Hypothalamus (tissue), 51 donors: ENCODE measurements around the gene VEPH1.

ENCODE experiments used
- DNase-seq, 51 donors: peaks; one replicate each; lab custom pipeline; 2025; lab: John Stamatoyannopoulos, UW

VEPH1 gene

DNA sequence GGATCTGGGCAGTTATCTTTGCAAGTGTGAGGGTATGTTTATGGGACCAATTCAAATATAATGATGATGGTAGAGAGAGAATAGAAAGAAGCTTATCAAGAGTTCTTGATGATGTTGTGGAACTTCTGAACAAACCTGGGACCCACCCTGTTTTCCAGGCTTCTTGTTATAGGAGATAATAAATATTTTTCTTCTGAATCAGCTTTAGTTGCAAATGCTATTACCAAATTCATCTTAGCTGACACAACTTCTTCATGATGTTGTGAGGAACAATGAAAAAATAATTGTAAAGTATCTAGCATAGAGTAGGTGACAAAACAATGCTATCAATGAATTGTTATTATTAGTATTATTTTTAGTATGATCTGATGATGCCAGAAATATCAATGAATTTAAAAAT is 110.1 kb downstream of the VEPH1 start:
- DNase-seq, result no peak

DNA sequence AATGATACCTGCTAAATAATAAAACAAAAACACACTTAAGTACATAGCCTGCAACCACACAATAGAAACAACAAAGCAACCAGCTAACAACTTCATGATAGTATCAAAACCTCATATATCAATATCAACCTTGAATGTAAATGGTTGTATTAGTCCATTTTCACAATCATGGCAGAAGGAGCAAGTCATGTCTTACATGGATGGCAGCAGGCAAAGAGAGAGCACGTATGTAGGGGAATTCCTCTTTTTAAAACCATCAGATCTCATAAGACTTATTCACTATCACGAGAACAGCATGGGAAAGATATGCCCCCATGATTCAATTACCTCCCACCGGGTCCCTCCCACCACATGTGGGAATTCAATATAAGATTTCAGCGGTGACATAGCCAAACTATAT is 111.1 kb downstream of the VEPH1 start:
- no peak for DNase-seq

DNA sequence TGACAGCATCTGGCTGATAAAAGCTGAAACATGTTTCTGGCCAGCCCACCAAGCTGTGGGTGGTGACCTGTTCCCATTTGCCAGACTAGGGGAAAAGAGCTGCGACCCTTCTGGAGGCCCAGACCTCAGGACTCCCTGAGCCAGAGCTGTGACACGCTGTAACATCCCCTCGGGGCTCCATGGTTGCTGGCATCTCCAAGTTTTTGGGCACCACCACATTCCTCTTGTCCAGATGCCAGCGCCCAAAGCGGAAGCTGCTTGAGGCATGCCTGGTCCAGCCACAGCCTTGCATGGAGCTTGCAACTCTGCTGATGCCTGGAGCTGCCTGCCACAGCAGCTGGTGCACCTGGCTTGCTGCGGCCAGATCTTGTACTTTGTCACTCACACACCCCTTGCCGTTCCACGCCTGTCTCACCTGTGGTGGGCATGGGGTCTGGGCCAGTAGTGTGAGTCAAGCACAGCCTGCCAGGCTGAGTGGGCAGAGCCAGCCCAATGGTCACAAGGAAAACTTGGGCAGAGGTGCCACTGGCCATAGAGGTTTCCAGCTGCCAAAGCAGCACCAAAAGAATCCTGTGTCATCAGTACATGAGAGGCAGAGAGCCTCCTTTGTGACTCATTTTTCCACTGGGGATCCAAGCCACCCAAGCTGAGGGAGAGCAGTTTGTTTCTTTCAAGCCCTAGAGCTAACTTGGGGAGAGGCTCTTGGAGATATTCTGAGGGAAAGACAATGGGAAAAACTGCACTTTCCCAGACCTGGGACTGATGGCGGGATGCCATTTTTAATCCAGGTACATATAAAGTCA is 112.3 kb downstream of the VEPH1 start:
- no peak for DNase-seq

DNA sequence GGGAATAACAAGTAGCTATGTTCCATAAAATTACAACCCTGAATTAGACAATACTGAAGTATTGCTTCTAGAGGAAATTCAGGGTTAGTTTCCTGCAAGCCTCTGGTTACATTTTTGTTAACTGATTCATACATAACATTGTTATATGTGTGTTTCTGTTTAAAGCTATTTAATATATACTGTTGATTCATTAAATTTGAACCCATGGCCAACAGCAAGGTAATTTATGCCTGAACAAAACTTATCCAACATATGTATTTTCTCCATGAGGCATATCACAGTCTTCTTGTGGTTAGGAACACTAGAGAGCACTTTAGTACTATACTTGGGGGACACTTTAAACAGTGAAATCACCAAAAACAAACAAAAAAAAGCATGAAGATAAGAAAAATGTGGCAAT is 114.2 kb downstream of the VEPH1 start:
- DNase-seq, result no peak

DNA sequence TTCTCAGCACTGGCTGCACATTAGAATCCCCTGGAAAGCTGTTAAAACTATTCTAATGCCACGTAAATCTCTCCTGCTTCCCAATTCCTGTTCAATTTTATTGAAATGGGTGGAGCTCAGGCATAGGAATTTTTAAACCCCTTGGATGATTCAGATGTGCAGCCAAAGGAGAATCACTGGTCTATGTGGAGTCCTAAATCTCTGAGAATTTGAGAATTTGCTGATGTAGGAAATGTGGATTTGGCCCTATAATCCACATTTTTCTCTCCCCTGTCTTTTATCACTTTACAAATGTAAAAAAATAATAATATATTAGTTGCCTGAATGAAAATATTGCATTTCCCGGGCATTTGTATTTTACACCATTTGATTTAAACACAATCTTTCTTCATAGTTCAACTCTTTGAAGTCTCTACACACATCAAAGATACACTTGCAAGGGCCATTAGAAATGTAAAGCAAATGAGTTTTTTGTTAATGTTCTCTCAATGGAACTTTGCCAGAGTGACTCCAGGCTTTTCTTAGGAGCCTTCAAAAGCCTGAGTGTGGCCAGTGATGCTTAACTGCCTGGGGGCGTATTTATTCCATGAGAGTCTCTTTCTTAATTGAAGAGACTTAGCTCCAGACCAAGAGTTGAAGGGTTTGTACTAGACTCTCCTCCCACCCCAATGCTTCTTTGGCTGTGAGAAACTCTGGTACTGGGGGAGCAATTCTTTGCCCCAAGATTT is 115.3 kb downstream of the VEPH1 start:
- no peak for DNase-seq

DNA sequence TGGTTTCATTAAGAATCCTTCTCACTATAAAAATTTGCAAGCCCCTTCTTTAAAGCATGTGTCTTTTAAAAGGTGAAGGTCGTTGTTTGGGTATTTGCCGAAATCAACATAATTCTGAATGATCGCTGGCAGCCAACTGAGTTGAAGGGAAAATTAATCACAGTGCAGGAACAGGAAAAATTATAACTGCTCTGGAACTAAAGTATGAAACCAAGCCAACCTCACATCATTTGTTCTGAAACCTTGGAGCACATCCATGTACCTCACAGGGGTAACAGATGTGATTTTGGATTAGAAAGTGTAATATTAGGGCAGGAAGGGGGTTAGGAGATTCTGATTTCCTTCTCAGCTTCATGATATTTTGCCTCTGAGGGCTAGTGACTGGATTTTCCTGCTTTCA is 118.7 kb downstream of the VEPH1 start:
- no peak for DNase-seq

DNA sequence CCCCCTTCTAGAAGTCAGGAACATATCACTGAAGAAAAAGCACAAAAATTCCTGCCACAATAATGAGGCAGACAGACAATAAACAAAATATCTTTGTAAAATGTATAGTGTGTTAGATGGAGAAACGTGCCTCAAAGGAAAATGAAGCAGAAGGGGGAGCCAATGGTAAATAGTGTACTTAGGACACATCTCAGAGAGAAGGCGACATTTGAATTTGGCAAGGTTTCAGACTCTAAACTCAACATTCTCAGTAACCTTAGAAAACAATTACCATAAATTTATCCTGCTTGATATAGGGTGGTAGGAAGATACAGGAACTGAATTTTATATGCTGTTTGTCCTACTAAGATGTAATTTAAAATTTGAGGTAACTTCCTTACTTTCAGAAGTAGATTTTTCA is 119.2 kb downstream of the VEPH1 start:
- DNase-seq, result no peak

DNA sequence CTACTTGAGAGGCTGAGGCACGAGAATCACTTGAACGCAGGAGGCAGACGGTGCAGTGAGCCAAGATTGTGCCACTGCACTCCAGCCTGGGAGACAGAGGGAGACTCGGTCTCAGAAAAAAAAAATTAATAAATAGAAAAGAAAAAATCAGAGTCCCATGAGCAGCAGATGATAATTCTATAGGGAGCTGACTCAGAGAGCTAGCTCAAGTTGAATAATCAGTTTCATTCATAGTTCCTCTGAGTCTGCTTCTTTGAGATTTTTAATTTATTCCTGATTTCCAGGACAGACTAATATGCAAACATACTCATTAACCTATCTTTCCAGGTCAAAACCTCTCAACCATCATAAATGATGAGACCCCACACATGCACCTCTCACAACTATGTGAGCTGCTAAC is 121.6 kb downstream of the VEPH1 start:
- no peak for DNase-seq

DNA sequence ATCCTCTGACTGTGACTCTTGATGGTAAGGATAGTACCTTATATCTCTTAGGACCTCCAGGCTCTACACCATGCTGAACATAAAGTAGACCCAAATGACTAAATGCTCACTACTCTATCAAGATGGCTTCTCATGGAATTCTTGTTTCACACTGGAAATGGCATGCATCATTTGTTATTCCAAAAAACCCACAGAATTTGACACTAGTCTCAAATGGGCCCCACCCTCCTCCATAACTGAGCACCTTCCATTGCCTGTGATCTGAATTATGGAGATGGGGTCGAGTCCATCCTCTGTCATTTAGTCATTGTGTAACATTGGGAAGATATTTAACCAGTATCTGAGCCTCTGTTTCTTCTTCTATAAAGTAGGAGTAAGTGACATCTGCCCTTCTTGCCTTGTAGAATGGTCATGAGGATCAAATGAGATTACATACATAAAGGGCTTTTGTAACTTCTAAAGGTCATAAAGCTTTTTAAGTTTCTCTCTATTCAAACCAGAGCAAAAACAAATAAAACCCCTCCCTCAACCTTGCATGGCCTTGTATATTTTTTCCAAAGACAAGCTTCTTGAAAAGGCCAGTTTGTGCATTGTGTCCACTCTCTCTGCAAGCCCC is 123.6 kb downstream of the VEPH1 start:
- no peak for DNase-seq

DNA sequence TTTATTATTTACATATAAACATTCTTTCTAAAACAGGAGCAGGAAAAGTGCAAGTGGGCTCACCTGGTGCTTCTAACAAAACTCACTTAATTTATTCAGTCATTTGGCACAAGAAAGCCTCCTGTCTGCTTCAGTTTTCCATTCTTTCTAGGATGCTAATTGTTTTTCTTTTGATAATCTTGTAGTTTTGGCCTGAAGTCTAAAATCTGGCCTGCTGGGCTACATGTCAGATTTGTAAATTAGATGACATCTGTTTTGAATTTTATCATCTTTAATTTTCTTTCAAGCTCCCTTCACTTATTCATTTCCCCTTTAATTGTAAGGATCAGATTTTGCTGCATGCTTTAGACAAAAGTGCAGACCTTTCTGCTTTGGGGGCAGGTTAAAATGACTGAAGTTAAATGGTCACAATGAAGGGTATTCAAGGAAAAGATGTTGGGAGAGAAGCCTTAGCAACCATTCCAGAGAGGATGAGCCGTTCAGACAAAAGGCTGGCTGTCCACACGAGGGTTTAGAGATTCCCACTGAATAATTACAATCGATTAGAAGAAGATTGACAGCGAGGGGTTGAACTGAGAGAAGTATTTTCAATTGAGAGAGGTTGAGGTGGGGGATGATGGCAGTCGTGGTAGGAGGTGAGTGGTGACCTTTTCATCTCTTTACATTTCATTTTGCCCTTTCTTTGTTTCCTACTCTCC is 126.5 kb downstream of the VEPH1 start:
- DNase-seq, result no peak

DNA sequence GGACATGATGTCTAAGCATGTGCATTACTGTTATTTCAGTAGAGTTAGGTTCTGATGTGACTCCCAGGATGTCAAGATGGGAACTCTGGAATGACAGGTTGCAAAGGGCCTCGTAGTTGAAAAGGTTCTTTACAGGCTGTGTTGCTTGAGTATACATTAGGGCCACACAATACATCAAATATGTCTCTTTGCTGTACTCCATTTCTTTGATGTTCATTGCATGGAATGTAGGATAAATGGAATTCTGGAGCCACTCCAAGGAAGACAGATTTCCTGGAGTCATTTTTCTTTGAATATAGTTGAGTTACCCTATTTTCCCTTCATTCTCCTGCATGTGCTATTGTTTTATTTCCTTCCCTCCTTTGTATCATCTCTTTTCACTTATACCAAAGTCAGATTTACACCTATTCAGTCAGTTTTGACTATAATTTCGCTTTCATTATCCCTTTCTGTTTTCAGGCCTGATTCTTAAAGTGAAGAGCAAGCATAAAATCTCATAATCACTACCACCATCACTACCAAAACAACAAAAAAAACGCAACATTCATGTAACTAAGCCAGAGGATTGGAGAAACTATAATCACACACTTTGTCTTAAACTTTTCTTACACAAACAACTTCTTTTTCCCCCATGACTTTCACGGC is 127.8 kb downstream of the VEPH1 start:
- DNase-seq, result no peak

DNA sequence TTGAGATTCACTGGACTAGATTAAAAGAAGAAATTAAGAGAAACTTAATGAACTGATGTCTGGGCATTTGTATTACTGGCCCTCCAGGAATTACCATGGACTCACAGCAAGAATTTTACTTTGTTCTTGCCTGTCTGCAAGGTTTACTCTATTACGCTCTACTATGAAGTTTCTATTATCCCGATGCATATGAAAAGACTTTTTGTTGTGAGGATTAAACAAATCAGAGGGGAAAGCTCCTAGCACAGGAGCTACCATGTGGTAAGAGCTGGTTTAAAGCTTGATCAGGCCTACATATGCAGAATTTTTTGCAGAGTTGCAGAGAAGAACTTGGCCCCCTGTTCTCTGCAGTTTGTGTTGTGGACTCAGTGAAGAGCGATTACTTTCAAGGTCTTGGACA is 128.3 kb downstream of the VEPH1 start:
- DNase-seq, result no peak

DNA sequence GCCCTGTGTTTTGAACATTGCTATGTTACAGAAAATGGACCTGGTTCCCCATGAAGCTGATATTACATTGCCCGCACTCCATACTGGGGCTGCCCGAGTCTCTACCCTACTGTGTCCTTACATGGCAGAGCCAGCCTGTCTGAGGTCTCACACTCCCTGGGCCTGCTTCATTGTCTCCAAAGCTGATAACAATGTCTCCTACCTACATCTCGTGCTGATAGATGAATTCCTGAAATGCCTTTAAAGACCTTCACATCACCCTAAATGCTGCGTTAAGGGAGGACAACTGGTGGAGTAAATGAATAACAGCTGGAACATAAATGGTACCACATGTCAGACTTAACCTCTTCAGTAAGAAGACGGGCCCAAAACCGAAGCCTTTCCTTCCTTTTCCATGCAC is 129.4 kb downstream of the VEPH1 start:
- no peak for DNase-seq

DNA sequence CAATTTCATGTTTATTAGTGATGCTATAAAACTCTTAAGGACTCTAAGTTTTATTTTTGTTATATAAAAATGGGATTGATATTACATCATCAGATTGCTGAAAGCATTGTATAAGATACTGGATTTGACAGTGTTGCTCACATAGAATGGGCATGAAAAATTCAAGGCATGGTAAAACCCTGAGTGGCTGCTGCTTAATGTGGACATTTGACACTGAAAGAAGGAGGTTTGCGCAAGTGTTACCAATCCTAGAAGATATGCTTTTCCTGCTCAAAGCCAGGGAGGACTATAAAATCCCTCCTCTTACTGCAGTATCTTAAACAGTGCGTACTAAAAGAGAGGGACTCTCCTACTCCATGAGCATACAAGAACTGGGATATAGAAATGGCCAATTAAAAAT is 132.3 kb downstream of the VEPH1 start:
- DNase-seq, result no peak

DNA sequence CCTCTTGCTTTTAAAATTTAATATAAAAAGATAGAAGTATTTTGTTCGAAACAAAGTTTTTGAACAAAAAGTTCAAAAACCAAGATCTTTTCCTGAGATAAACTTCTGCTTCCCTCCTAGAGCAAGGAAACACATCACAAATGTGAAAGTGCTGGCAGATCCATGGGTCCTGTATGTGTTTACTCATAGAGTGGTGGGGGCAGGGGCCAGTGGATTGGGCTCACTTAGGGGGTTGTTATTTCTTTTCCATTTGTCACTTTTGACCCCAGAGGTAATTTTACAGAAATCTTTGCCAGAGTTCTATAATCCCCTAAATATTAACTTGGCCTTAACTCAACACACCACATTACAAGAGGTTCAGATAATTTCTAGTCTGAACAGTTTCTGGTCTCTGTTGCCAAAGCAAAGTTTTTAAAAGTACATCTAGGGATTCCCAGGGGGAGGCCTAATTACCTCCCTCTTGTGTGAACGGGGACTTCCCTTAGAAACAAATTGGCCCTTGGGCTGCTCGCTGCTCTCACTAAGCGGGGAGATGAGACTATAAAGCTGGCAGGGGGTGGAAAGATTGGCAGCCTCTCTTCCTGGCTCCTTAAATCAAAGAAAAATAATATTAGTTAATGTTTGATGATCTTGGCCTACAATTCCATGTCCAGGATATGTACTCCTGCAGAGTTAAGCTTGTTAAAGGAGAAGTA is 133.3 kb downstream of the VEPH1 start:
- DNase-seq, result no peak

DNA sequence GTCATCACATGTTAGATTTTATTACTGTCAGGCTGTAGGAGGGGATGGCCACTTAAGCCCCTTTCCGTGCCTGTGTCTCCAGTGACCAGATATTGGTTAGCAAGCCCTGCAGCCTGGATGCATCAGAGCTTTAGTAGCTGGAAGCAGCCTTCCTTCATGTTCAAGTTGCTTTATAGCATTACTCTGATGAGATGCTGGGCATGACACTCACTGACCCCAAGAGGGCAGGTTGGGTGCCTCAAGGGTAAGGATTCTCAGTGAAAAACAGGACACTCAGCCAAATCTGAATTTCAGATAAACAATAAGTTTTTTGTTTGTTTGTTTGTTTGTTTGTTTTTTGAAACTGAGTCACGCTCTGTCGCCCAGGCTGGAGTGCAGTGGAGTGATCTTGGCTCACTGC is 135.0 kb downstream of the VEPH1 start:
- no peak for DNase-seq

DNA sequence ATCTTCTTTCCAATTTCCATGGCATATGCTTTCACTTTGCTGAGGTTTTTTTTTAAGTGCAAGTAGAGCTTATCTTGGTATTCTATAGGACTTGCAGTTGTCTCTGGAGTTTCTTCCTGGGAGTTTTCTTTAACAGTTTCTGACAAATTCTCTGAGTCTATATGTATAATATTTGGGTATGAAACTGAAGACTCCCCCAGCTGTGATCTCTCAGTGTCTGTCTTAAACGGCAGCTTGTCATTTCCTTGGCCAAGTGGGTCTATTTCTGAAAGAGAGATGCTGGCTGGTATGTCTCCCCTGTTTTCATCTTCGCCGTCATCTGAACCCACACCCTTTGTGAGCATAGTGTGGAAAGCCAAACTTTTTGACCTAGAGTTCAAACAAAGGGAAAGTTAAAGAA is 139.8 kb downstream of the VEPH1 start:
- DNase-seq, result no peak

DNA sequence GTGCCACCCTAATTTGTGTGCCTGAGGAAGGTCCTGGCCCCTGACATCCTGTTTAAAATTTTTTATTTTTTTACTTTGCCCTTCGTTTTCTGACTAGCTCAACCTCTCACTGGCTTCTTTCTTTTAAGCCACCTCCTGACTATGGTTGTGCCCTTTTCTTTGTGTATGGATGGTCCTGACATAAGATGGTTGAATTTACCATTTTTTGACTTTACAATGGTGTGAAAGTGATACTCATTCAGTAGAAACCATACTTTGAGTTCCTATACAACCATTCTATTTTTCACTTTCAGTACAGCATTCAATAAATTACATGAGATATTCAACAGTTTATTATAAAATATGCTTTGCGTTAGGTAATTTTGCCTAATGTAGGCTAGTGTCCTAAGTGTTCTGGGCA is 140.9 kb downstream of the VEPH1 start:
- no peak for DNase-seq

DNA sequence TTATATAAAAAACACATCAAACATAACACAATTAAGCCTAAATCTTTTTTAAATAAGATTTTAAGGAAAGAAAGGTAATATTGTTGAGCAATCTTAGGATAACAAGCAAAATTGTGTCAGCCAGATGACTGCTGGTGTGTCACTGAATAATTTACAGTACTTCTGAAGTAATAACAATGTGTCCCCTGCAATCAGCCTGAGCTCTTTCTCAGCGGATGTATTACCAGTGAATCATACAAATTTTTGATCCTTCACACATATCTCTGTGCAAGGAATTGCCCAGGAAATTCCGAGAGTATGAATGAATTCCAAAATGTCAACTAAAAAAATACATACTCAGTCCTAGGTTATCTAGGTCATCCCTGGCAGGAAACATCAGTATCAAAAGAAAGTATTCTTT is 143.2 kb downstream of the VEPH1 start:
- DNase-seq, result no peak

DNA sequence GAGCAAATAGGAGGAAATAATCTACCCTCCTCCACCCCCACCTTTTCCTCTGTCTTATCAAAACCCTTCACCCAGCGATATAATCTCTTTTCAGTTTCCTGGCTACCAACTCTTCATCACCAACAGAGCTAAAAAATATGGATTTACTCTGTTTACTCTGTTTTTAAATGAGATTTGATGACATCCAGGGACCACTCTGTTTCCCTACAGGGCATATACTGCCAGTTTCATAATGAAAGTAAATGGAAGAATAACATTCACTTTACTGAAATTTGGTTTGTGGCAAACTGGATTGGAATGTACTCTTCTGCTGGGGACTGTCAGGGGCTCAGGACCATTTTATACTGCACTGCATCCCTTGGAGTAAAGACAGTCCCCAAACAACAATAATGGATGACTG is 146.7 kb downstream of the VEPH1 start:
- DNase-seq, result no peak
